CD14-positive monocyte (primary cell): ENCODE data around the gene SUSD2. TPM values are rescaled to one million over a fixed set of nuclear protein-coding genes. Genes with fewer than 3 reads are reported as not detected.

Source experiments
- DNase-seq, 3 donors: peaks; one replicate each; pipeline ENCODE4 v3.0.0-alpha.2; 2011 to 2022
- H2AFZ ChIP-seq: 2 replicates; pipeline ENCODE4 v1.6.0; 2012; ENCODE audit warnings: mild to moderate bottlenecking, low read depth, low read length, inconsistent platforms; ENCODE audit not compliant: insufficient read depth, poor library complexity, severe bottlenecking
- H3K27ac ChIP-seq, 2 donors: 1 replicate in 1 of 2; 2 replicates in 1 of 2; pipeline ENCODE4 v1.5.1; 2012 to 2013; ENCODE audit warnings: low read length in 2 of 2, control low read depth in 1 of 2, inconsistent platforms in 1 of 2, low read depth in 1 of 2, mild to moderate bottlenecking in 1 of 2
- H3K27me3 ChIP-seq, 2 donors: one replicate each; pipeline versions ENCODE4 v1.6.0 to v1.6.1; 2011 to 2013; ENCODE audit warnings: low read length in 2 of 2; ENCODE audit not compliant: control insufficient read depth in 2 of 2, insufficient read depth in 2 of 2
- H3K36me3 ChIP-seq, 2 donors: replicated peaks in 1 of 2; 1 replicate in 1 of 2; 2 replicates in 1 of 2; pipeline versions ENCODE4 v1.5.1 to v1.6.1; 2012 to 2013; ENCODE audit warnings: low read length in 2 of 2, control low read depth in 1 of 2, inconsistent platforms in 1 of 2, mild to moderate bottlenecking in 1 of 2; ENCODE audit not compliant: insufficient read depth in 2 of 2, control insufficient read depth in 1 of 2
- H3K4me1 ChIP-seq, 2 donors: 1 replicate in 1 of 2; 2 replicates in 1 of 2; pipeline versions ENCODE4 v1.5.1 to v1.6.1; 2012 to 2013; ENCODE audit warnings: low read length in 2 of 2, control low read depth in 1 of 2, inconsistent platforms in 1 of 2, mild to moderate bottlenecking in 1 of 2, moderate library complexity in 1 of 2; ENCODE audit not compliant: insufficient read depth in 2 of 2, control insufficient read depth in 1 of 2
- H3K4me2 ChIP-seq: replicated peaks from 2 replicates; pipeline ENCODE3; 2012; ENCODE audit warnings: low read length, moderate library complexity, mild to moderate bottlenecking; ENCODE audit not compliant: poor library complexity, severe bottlenecking; ENCODE audit errors: extremely low read depth
- H3K4me3 ChIP-seq, 3 experiments: fragments of 200-600 bp in 1 of 3; sonication (generic) in 1 of 3; replicated peaks in 1 of 3; 1 replicate in 2 of 3; 2 replicates in 1 of 3; pipeline ENCODE4 v1.5.1; 2011 to 2013; ENCODE audit warnings: low read length in 3 of 3, mild to moderate bottlenecking in 3 of 3, control low read depth in 2 of 3, low read depth in 2 of 3, inconsistent platforms in 1 of 3, moderate library complexity in 1 of 3
- H3K79me2 ChIP-seq: 2 replicates; pipeline ENCODE4 v1.6.0; 2012; ENCODE audit warnings: mild to moderate bottlenecking, control low read depth, inconsistent platforms, low read length, moderate library complexity; ENCODE audit not compliant: insufficient read depth
- H3K9ac ChIP-seq: 2 replicates; pipeline ENCODE4 v1.6.0; 2017; ENCODE audit warnings: low read length, mild to moderate bottlenecking; ENCODE audit not compliant: insufficient read depth, poor library complexity, severe bottlenecking
- H3K9me3 ChIP-seq, 2 donors: replicated peaks in 1 of 2; 1 replicate in 1 of 2; 2 replicates in 1 of 2; pipeline versions ENCODE4 v1.5.1 to v1.6.1; 2012 to 2013; ENCODE audit warnings: low read length in 2 of 2, control low read depth in 1 of 2; ENCODE audit not compliant: control insufficient read depth in 1 of 2, insufficient read depth in 1 of 2
- H4K20me1 ChIP-seq: 2 replicates; pipeline ENCODE4 v1.6.0; 2012; ENCODE audit warnings: mild to moderate bottlenecking, low read length, control low read depth, moderate library complexity; ENCODE audit not compliant: insufficient read depth
- H3K27ac Mint-ChIP-seq, 7 donors: one replicate each; pipeline ENCODE4 v1.8.0; 2020; ENCODE audit warnings: mild to moderate bottlenecking in 7 of 7, mixed read lengths in 7 of 7, moderate library complexity in 6 of 7, inconsistent platforms in 2 of 7
- H3K27me3 Mint-ChIP-seq, 3 donors: one replicate each; pipeline ENCODE4 v1.8.0; 2021 to 2022; ENCODE audit warnings: low read depth in 3 of 3, mild to moderate bottlenecking in 3 of 3, mixed read lengths in 3 of 3, moderate library complexity in 3 of 3, inconsistent platforms in 1 of 3
- H3K36me3 Mint-ChIP-seq, 2 donors: one replicate each; pipeline ENCODE4 v1.8.0; 2020; ENCODE audit warnings: mixed read lengths in 2 of 2, inconsistent platforms in 1 of 2, mild to moderate bottlenecking in 1 of 2
- H3K4me1 Mint-ChIP-seq: one replicate; pipeline ENCODE4 v1.8.0; 2020; ENCODE audit warnings: mild to moderate bottlenecking, mixed read lengths
- H3K4me3 Mint-ChIP-seq, 2 donors: one replicate each; pipeline ENCODE4 v1.8.0; 2020; ENCODE audit warnings: mild to moderate bottlenecking in 2 of 2, mixed read lengths in 2 of 2, moderate library complexity in 1 of 2
- H3K9me3 Mint-ChIP-seq, 7 donors: one replicate each; pipeline ENCODE4 v1.8.0; 2020 to 2022; ENCODE audit warnings: mixed read lengths in 7 of 7, mild to moderate bottlenecking in 6 of 7, moderate library complexity in 6 of 7, inconsistent platforms in 2 of 7
- CTCF ChIP-seq: fragments of 200-600 bp; IDR thresholded peaks from one replicate; pipeline ENCODE4 v1.8.0; 2022; ENCODE audit warnings: antibody characterized with exemption, mild to moderate bottlenecking
- WGBS: methylation state at CpG from one replicate; pipeline ENCODE4 v1.1.5; 2013; ENCODE audit warnings: missing lambda C conversion rate; ENCODE audit not compliant: insufficient coverage; 5-methylcytosine and 5-hydroxymethylcytosine counted together
- intact Hi-C, 2 donors: fragments of 100-400 bp; cut with micrococcal nuclease; formaldehyde crosslinking; loops; one replicate each; pipeline versions ENCODE4 v1.15.0 to v1.15.1; 2023
- polyA plus RNA-seq, 3 donors: library from polyadenylated mRNA; depleted of rRNA in 1 of 3; unstranded in 2 of 3; stranded (reverse) in 1 of 3; fragments of 300-500 nt in 2 of 3; fragments of >200 nt in 1 of 3; fragmentation: Illumina TruSeq in 2 of 3; gene quantifications; 1 replicate in 2 of 3; 2 replicates in 1 of 3; pipeline ENCODE4 v1.2.3, GENCODE V29; 2012 to 2021

Gene SUSD2
- polyA plus RNA-seq, 3 donors = 0.56 TPM; not detected in 2

GRCh38 chr22:24186352-24186740 lies 5.1 kb downstream of the SUSD2 start:
- Histone ChIP-seq H3K79me2 (no peaks in the 10 kb centered on the region), H3K4me1 (peaks cover 4 to 7% of the 10 kb centered on the region in 2 donors), H4K20me1 (no peaks in the 10 kb centered on the region), H2AFZ (no peak overlapping the region), H3K27ac (no peak overlapping the region), H3K4me2 (no peak overlapping the region), H3K36me3 (no peaks in the 10 kb centered on the region), H3K4me3 (no peak overlapping the region), H3K27me3 (no peaks in the 10 kb centered on the region), H3K9ac (no peak overlapping the region), H3K9me3 (no peaks in the 10 kb centered on the region)
- Mint-ChIP-seq H3K9me3 (no peaks in the 10 kb centered on the region), H3K27me3 (peaks cover 0 to 4% (median 1%) of the 10 kb centered on the region in 3 donors), H3K27ac (no peak overlapping the region), H3K4me3 (no peak overlapping the region), H3K4me1 (peaks cover 2% of the 10 kb centered on the region), H3K36me3 (no peaks in the 10 kb centered on the region)
- intact Hi-C loops = loop anchor here in 1 of 2 donors (5.0 kb wide), 2 partner anchors 46 to 61 kb away; partner anchors contain the start of gene GGT5
- WGBS = 96% methylated on average over 15 of the region's 15 CpGs
- no peak for DNase-seq
- no peak for TF ChIP-seq CTCF

- Histone ChIP-seq H3K79me2 (no peaks in the 10 kb centered on the region), H4K20me1 (no peaks in the 10 kb centered on the region), H3K4me3 (no peak overlapping the region), H3K4me1 (peaks cover 4 to 7% of the 10 kb centered on the region in 2 donors), H3K4me2 (no peak overlapping the region), H3K36me3 (no peaks in the 10 kb centered on the region), H3K9me3 (no peaks in the 10 kb centered on the region), H2AFZ (no peak overlapping the region), H3K9ac (no peak overlapping the region), H3K27me3 (no peaks in the 10 kb centered on the region), H3K27ac (no peak overlapping the region)
- no peaks in the 10 kb centered on the region for H3K9me3 Mint-ChIP-seq
- H3K4me1 Mint-ChIP-seq = peaks cover 2% of the 10 kb centered on the region
- no peak for DNase-seq
- peak overlapping the region in 1 of 7 donors; percentile 31 for H3K27ac Mint-ChIP-seq
- H3K4me3 Mint-ChIP-seq = no peak overlapping the region
- no peak for TF ChIP-seq CTCF
- H3K27me3 Mint-ChIP-seq = peaks cover 0 to 4% (median 4%) of the 10 kb centered on the region in 3 donors
- intact Hi-C loops = loop anchor here in 1 of 2 donors (5.0 kb wide), 2 partner anchors 45 to 60 kb away; partner anchors contain the start of gene GGT5
- WGBS = 90% methylated on average over 23 of the region's 34 CpGs
- H3K36me3 Mint-ChIP-seq = no peaks in the 10 kb centered on the region
Measured at GRCh38 chr22:24186892-24187670, 5.8 kb downstream of the SUSD2 start.
